HG03521 (cell line): ENCODE data around the gene ADARB2.
"Not testable (repeated sequence)": the region's sequence is repeated elsewhere in the genome, so short reads cannot be mapped to it uniquely, and the experiment has no call there.

ENCODE experiments used
- ATAC-seq: cut with Tn5 transposase; IDR thresholded peaks from one replicate; pipeline ENCODE4 v1.9.1; 2021; ENCODE audit warnings: mild to moderate bottlenecking, moderate library complexity; ENCODE audit not compliant: unreplicated experiment

ADARB2 gene

GRCh38 chr10:1364151-1364910, 373.0 kb downstream of the ADARB2 start:
- no peak for ATAC-seq

GRCh38 chr10:1363446-1364121, 373.7 kb downstream of the ADARB2 start:
- no peak for ATAC-seq

DNA sequence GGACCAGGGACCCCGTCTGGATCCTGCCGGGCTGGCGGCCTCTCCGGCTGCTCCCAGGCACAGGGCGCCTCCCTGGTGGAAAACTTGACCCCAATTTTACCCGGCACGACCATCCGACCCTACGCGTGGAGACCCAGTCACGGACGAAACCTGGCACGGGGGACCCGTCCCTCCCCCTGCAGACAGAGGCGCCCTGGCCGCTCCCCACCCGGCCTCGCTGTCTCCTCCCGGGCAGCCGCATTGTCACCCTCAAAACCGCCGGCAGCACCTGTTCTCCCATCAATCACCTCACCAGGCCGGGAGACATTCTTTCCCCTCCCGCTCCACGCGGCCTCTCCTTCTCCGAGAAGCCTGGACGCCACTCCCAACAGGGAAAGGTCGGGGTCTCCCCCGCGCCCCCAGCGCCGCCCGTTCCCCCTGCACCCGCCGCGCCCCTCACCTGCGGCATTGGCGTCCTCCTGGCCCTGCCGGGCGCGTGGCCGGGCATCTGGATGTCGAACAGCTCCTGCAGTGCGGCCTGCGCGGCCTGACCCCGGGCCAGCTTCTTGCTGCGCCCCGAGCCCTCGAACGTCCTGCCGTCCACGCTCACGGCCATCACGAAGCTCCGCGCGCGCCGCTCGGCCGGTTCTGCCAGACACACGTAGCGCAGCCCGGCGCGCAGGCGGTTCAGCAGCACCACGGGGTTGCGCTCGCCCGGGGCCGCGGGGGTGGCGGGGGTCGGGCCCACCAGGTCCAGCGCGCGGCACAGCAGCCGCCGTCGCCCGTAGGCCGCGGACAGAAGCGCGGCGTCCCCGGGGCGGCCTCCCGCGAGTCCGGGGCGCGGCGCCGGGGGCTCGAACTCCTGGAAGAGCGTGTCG, 374.5 kb downstream of the ADARB2 start:
- no peak for ATAC-seq

GRCh38 chr10:1361411-1362105, 375.8 kb downstream of the ADARB2 start:
- ATAC-seq, result no peak

- ATAC-seq, result no peak
Observed at GRCh38 chr10:1360558-1361164, 376.7 kb downstream of the ADARB2 start.

- no peak for ATAC-seq
Observed at GRCh38 chr10:1360011-1360557, 377.2 kb downstream of the ADARB2 start.

GRCh38 chr10:1359626-1359955, 377.7 kb downstream of the ADARB2 start:
- no peak for ATAC-seq

DNA sequence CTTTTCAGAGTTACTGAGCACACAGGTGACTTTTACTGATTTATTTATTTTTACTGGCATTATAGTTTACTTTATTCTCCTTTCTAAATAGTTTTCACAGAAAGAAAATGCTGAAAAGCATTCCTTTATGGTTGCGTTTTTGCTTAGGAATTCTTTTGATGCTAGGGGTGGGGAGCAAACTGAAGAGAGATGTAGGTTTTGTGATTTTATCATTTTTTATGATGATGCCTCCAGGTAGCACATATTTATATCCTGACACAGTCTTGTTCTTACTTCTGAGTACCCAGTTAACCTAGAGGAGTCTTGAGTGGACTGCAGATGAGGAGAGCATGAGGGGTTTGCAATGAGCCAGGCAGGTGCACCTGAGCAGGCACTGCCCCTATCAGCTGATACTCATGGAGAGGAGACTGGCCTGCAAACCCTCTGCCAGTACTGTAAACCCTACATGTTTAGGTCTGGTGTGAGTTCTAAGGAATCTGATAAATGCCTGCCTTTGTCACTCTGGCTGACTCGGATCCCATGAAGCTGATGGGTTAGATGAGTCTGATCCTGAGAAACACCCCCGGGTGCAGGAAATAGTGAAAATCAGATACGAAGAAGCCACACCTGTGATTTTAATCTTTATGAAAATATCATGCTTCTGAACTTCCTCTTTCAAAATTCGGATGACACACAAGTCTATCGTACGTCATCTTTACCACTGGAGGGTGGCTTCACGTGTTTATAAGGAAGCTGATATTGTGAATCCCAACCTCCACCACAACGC, 378.3 kb downstream of the ADARB2 start:
- no peak for ATAC-seq

- ATAC-seq, result no peak
Observed at GRCh38 chr10:1358147-1358546, 379.2 kb downstream of the ADARB2 start.

DNA sequence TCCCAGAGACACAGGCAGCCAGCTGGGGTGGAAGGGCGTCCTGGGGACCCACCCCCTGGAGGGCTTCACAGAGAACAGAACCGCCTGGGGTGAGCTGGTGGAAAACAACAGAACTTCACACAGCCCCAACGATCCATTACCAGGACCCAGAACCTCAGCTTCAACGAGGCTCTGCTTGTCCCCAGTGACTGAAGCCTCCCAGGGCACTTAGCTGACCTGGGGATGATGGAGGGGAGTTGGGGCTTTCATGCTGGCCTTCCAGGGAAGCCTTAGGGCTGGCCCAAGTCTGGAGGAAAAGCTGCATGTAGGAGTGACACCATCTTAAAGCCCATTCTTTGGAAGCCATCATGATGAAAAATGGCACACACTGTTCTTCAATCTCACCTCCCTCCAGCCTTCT, 381.0 kb downstream of the ADARB2 start:
- no peak for ATAC-seq

DNA sequence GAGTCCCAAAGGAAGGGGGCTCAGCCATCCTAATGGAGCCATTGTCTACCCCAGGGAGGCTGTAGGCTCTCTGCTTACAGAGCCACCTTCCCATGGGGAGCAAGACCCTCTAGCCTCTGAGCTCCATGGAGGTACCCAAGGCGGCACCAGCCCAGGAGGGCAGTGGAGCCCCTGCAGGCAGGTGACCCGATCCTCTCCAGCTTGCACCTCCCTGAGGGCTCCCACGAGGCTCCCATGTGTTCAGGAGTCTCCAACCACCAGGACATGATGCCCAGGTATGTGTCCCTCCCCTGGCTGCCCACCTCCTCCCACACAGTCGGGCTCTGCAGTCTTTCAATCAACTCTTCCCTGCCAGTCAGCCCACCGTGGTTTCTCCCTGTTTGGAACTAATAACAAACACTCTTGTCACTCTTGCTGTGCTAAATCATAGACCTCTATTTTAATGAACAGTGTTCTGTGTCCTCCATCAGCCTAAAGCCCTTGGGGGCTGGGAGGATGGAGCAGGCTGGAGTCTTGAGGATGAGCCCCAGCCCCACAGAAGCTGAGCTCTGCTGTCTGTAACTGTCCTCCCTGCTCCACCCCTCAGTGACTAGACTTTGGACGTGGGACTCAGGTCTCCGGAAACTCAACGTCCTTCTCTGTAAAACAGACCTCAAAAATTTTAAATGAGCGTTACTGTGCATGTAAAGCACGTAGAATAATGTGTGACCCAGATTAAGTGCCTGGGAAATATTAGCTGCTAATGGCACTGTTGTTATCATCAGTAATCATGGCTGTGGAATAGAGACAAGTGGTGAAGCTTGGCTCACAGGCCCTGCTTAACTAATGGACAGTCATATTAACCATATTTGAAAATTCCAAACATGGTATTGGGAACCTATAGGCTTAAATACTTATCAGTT, 382.3 kb downstream of the ADARB2 start:
- no peak for ATAC-seq

GRCh38 chr10:1352296-1352695, 385.0 kb downstream of the ADARB2 start:
- not testable (repeated sequence) for ATAC-seq

- ATAC-seq, result no peak
Observed at GRCh38 chr10:1348773-1349050, 388.6 kb downstream of the ADARB2 start.

DNA sequence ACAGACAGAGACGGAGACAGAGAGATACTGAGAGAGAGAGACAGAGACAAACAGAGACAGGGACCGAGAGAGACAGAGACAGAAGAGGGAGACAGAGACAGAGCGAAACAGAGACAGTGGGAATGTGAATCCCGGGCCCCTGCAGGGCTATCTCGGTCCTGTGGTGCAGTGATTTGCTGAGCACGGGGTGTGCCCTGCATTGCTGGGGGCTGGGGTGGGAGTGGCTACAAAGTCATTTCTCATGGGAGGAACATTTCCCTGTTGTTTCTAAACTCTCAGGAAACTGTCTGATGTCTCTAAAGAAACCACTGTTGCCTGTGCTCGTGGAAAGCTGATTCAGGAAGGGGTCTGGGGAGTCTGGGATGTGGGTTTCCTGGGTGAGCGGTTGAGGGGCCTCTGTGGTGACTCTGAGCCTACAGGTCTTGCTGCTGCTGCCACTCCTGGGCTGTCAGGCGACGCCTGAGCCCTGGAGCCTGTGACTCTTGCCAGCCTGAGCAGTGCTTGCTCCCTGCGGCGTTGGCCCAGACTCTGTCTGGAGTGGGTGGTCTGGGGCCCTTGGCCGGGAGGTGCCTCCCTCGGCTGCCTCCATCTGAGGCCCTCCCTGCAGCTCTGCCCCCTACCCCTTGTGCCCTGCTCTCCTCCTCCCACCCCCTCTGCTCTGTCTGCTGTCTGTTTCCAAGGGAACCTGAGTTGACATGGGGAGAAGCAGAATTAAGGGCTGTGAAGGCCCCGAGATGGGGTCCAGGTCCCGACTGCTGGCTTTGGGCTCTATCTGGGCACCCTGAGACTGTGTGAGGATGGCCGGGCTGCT, 389.2 kb downstream of the ADARB2 start:
- no peak for ATAC-seq

- no peak for ATAC-seq
Observed at GRCh38 chr10:1347525-1347924, 389.8 kb downstream of the ADARB2 start.

- ATAC-seq, result no peak
Observed at GRCh38 chr10:1346201-1346600, 391.1 kb downstream of the ADARB2 start.

DNA sequence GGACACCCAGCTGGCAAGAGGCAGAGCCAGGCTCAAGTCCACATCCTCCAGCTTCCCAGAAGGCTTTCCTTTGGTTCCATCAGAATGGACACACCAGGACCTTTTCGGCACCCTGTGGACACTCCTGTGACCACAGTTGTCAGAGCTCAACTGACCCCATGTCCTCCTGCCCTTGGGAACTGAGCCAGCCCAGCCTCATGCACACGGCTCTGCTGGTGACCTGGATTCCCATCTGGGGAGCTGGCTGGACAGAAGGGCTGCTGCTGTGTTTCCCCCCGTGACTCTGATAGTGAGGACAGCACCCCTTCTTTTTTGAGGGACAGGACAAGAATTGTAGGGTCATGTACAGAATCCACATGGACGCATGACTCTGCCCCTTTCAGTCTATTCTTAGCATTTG, 392.0 kb downstream of the ADARB2 start:
- ATAC-seq, result no peak

GRCh38 chr10:1344846-1345245, 392.5 kb downstream of the ADARB2 start:
- no peak for ATAC-seq
